ENCODE measurements around the gene KCTD10. TPM values are rescaled to one million over a fixed set of nuclear protein-coding genes. Genes with fewer than 3 reads are reported as not detected.

Gene KCTD10
- total and polyA plus RNA-seq, 2 experiments from 2014 or later, result 64.5 to 102 TPM

DNA sequence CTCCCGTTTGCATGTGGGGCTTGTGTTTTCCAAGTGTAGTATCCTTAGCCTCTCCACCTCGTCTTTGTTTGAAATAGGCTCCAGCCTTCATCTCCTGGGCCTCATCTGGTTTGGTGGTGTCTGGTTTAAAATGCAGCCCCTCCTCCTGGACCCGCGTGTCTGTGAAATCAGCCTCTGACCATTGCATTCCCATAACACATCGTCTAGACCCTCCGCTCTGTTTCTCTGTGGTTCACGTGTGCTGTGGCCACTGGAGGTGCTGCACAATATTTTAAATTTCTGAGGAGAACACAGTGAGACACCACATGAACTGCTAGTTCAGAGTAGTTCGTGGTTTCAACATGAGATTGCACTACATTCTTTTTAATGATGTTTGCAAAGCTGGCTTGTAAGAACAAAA lies 36.0 kb upstream of the KCTD10 start:
- TF ChIP-seq, protein P1, sequence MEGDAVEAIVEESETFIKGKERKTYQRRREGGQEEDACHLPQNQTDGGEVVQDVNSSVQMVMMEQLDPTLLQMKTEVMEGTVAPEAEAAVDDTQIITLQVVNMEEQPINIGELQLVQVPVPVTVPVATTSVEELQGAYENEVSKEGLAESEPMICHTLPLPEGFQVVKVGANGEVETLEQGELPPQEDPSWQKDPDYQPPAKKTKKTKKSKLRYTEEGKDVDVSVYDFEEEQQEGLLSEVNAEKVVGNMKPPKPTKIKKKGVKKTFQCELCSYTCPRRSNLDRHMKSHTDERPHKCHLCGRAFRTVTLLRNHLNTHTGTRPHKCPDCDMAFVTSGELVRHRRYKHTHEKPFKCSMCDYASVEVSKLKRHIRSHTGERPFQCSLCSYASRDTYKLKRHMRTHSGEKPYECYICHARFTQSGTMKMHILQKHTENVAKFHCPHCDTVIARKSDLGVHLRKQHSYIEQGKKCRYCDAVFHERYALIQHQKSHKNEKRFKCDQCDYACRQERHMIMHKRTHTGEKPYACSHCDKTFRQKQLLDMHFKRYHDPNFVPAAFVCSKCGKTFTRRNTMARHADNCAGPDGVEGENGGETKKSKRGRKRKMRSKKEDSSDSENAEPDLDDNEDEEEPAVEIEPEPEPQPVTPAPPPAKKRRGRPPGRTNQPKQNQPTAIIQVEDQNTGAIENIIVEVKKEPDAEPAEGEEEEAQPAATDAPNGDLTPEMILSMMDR (IDR thresholded peaks at IDR 0.05; ENCODE audit: low read depth, low read length), result no peak
- Histone ChIP-seq H3K4me1 (ENCODE audit: low read depth) (peaks cover 15% of the 10 kb centered on the region), H3K27me3 (no peaks in the 10 kb centered on the region), H3K36me3 (peaks cover 50% of the 10 kb centered on the region), H3K27ac (no peak overlapping the region), H3K4me3 (no peak overlapping the region), H3K9me3 (ENCODE audit: low read depth) (no peaks in the 10 kb centered on the region)
- no peak for DNase-seq (ENCODE audit: low read depth in 1 of 2, low spot score in 1 of 2)

DNA sequence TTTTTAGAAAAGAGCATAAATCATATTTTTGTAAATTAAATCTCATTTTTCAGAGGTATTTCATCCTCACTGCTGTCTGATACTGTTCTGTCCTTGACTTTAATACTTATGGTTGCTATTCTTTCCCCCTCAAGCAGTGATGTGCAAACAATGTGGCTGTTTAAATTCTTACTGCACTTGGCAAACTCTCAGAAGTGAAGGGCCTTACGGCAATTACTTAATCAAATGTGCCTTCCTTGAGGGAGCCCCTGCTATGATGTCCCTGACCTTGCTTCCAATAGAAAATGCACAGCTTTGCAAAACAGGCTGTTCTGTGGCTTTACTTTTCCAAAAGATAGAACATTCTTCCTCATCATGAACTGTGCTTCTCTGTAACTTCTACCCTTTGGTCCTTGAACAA lies 35.5 kb upstream of the KCTD10 start:
- Histone ChIP-seq H3K27ac (peak overlapping the region; percentile 30), H3K27me3 (no peaks in the 10 kb centered on the region), H3K4me3 (no peak overlapping the region), H3K36me3 (peaks cover 52% of the 10 kb centered on the region), H3K9me3 (ENCODE audit: low read depth) (no peaks in the 10 kb centered on the region), H3K4me1 (ENCODE audit: low read depth) (peaks cover 15% of the 10 kb centered on the region)
- TF ChIP-seq, protein P1 (IDR thresholded peaks at IDR 0.05; ENCODE audit: low read depth, low read length), result no peak
- DNase-seq (ENCODE audit: low read depth in 1 of 2, low spot score in 1 of 2), result no peak

DNA sequence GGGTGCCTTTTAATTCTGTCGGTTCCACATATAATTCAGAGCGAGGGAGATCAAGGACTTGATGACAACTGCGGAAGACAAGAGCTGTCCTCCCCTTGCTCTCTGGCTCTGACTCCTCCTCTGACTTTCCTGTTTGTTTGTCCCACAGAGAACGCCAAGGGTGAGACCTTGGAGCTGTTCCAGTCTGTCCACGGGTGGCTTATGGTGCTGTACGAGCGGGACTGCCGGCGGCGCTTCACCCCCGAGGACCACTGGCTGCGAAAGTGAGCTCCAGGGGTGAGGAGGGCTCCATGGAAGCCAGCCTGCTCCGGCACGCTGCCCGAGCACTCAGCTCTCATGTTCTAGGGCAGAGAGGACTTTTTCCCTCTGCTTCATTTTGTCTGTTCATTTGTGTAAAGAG lies 33.1 kb upstream of the KCTD10 start:
- Histone ChIP-seq H3K4me1 (ENCODE audit: low read depth) (peaks cover 15% of the 10 kb centered on the region), H3K36me3 (peaks cover 58% of the 10 kb centered on the region), H3K27ac (peak overlapping the region; percentile 57), H3K27me3 (no peaks in the 10 kb centered on the region), H3K4me3 (no peak overlapping the region), H3K9me3 (ENCODE audit: low read depth) (no peaks in the 10 kb centered on the region)
- no peak for DNase-seq (ENCODE audit: low read depth in 1 of 2, low spot score in 1 of 2)
- TF ChIP-seq, protein P1 (IDR thresholded peaks at IDR 0.05; ENCODE audit: low read depth, low read length), result no peak

DNA sequence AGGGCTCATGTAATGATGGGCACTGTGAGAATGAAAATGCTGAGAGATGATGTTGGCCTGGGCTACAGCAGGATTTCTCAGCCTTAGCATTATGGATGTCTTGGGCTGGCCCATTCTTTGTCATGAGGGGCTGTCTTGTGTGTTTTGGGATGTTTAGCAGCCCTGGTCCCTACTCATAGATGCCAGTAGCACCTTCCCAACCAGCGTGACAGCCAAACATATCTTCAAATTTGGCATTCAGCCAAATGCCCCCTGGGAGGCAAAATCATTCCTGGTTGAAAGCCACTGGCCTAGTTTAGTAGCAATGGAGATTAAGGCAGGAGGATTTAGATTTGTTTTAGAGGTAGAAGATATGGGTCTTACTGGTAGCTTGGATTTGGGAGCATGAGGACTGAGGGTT lies 27.0 kb upstream of the KCTD10 start:
- TF ChIP-seq, protein P1 (IDR thresholded peaks at IDR 0.05; ENCODE audit: low read depth, low read length), result no peak
- H3K9me3 ChIP-seq (ENCODE audit: low read depth), result no peaks in the 10 kb centered on the region
- no peak overlapping the region for H3K4me3 ChIP-seq
- no peaks in the 10 kb centered on the region for H3K4me1 ChIP-seq (ENCODE audit: low read depth)
- H3K36me3 ChIP-seq, result peaks cover 88% of the 10 kb centered on the region
- DNase-seq (ENCODE audit: low read depth in 1 of 2, low spot score in 1 of 2), result no peak
- H3K27ac ChIP-seq, result no peak overlapping the region
- H3K27me3 ChIP-seq, result no peaks in the 10 kb centered on the region

DNA sequence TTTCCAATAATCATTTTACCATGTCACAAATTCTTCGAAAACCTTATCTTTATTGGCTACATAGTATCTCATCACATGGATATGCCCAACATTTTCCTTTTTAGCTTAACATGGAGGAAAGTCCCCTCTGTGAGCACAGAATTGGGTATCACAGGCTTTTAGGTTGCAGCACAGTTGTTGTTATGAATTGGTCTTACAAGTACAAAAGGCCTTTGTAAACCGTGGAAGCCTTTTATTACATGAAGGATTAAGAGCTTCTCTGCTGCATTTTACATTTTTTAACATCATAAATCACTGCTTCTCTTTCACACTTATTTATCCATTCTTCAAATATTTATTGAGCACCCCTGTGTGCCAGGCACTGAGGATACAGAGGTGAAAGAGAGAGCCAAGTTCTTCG lies 26.5 kb upstream of the KCTD10 start:
- H3K9me3 ChIP-seq (ENCODE audit: low read depth), result no peaks in the 10 kb centered on the region
- H3K27me3 ChIP-seq, result no peaks in the 10 kb centered on the region
- DNase-seq (ENCODE audit: low read depth in 1 of 2, low spot score in 1 of 2), result no peak
- TF ChIP-seq, protein P1 (IDR thresholded peaks at IDR 0.05; ENCODE audit: low read depth, low read length), result no peak
- peaks cover 87% of the 10 kb centered on the region for H3K36me3 ChIP-seq
- no peak overlapping the region for H3K27ac ChIP-seq
- no peak overlapping the region for H3K4me3 ChIP-seq
- H3K4me1 ChIP-seq (ENCODE audit: low read depth), result no peaks in the 10 kb centered on the region

DNA sequence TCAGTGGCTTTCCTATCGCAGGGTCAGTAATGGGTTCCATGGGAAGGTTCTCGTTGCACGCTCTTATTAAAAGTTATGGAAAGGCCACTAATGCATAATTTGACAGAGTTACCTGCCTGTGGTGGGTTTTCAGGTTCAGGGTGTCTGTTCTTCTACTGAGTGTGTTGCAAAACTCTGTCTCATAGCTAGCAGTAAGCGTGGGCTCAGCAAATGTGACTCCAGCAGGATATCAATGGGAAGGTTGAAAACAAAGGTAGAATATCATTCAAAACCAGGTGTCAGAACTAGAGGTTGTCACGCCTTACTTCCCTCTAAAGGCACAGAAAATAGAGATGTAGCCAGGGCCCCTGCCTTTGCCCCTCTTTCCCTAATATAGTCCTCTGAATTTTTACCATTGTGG lies 25.2 kb upstream of the KCTD10 start:
- no peak for DNase-seq (ENCODE audit: low read depth in 1 of 2, low spot score in 1 of 2)
- TF ChIP-seq, protein P1 (IDR thresholded peaks at IDR 0.05; ENCODE audit: low read depth, low read length), result no peak
- Histone ChIP-seq H3K27ac (no peak overlapping the region), H3K36me3 (peaks cover 87% of the 10 kb centered on the region), H3K27me3 (no peaks in the 10 kb centered on the region), H3K4me3 (no peak overlapping the region), H3K9me3 (ENCODE audit: low read depth) (no peaks in the 10 kb centered on the region), H3K4me1 (ENCODE audit: low read depth) (no peaks in the 10 kb centered on the region)
